Stomach (tissue), 4 donors: ENCODE results near the gene SNPH.

Experiments
- EP300 ChIP-seq: sonication (generic); formaldehyde crosslinking; IDR thresholded peaks from one replicate; pipeline ENCODE4 v1.6.1; 2017; ENCODE audit warnings: antibody characterized with exemption
- POLR2A ChIP-seq, 4 donors: fragments of 450-650 bp; IDR thresholded peaks; one replicate each; pipeline ENCODE4 v1.6.1; 2016; ENCODE audit warnings: antibody characterized with exemption in 4 of 4, control low read depth in 2 of 4, mild to moderate bottlenecking in 1 of 4, moderate library complexity in 1 of 4
- POLR2AphosphoS5 ChIP-seq, 3 donors: sonication (generic); formaldehyde crosslinking; IDR thresholded peaks; one replicate each; pipeline ENCODE4 v1.6.1; 2016; ENCODE audit warnings: antibody characterized with exemption in 3 of 3
- TF ChIP-seq, protein P1 (sequence below), 7 experiments: fragments of 450-650 bp in 4 of 7; fragments of 200-600 bp in 3 of 7; sonication (generic) in 3 of 7; IDR thresholded peaks; one replicate each; pipeline ENCODE4 v1.5.1; 2016 to 2019; ENCODE audit warnings: antibody characterized with exemption in 7 of 7, control low read depth in 2 of 7, mild to moderate bottlenecking in 1 of 7

- TF ChIP-seq, protein P1, sequence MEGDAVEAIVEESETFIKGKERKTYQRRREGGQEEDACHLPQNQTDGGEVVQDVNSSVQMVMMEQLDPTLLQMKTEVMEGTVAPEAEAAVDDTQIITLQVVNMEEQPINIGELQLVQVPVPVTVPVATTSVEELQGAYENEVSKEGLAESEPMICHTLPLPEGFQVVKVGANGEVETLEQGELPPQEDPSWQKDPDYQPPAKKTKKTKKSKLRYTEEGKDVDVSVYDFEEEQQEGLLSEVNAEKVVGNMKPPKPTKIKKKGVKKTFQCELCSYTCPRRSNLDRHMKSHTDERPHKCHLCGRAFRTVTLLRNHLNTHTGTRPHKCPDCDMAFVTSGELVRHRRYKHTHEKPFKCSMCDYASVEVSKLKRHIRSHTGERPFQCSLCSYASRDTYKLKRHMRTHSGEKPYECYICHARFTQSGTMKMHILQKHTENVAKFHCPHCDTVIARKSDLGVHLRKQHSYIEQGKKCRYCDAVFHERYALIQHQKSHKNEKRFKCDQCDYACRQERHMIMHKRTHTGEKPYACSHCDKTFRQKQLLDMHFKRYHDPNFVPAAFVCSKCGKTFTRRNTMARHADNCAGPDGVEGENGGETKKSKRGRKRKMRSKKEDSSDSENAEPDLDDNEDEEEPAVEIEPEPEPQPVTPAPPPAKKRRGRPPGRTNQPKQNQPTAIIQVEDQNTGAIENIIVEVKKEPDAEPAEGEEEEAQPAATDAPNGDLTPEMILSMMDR (IDR thresholded peaks at IDR 0.05), result no peak
- TF ChIP-seq POLR2A (IDR thresholded peaks at IDR 0.05) (no peak), EP300 (no peak), POLR2AphosphoS5 (IDR thresholded peaks at IDR 0.05) (no peak)
These were observed 51.6 kb downstream of the SNPH start for GRCh38 chr20:1317545-1318255.
